Regular cardiac myocyte (primary cell): ENCODE results near the gene SH3PXD2B. TPM values are rescaled to one million over a fixed set of nuclear protein-coding genes. Genes with fewer than 3 reads are reported as not detected.

ENCODE experiments used
- total RNA-seq: library from RNA; depleted of rRNA; stranded (reverse); fragments of >200 nt; gene quantifications from 2 replicates; pipeline ENCODE4 v1.2.3, GENCODE V29; 2014

SH3PXD2B gene
- 11.9 and 12.4 TPM in 2 replicates for total RNA-seq

GRCh38 chr5:172454358-172455086, at the start of gene SH3PXD2B:
Gene SH3PXD2B, minus strand, starts transcription at chr5:172454525. Its CDS starts 173 bp downstream, at chr5:172454352.

GRCh38 chr5:172283020-172283861, 171.1 kb downstream of the SH3PXD2B start, which contains the start of gene UBTD2:
Gene UBTD2, minus strand, starts transcription at chr5:172283764. Its CDS starts 99 bp downstream, at chr5:172283665.

Other genes starting within 250 kb of the SH3PXD2B start
- gene UBTD2, start 170.8 kb downstream of the SH3PXD2B start, total RNA-seq = 22.0 and 22.6 TPM in 2 replicates
- 5.1 and 5.6 TPM in 2 replicates for gene NEURL1B, start 186.7 kb upstream of the SH3PXD2B start, total RNA-seq